ENCODE data around the gene CARMIL1.

CARMIL1 gene

DNA sequence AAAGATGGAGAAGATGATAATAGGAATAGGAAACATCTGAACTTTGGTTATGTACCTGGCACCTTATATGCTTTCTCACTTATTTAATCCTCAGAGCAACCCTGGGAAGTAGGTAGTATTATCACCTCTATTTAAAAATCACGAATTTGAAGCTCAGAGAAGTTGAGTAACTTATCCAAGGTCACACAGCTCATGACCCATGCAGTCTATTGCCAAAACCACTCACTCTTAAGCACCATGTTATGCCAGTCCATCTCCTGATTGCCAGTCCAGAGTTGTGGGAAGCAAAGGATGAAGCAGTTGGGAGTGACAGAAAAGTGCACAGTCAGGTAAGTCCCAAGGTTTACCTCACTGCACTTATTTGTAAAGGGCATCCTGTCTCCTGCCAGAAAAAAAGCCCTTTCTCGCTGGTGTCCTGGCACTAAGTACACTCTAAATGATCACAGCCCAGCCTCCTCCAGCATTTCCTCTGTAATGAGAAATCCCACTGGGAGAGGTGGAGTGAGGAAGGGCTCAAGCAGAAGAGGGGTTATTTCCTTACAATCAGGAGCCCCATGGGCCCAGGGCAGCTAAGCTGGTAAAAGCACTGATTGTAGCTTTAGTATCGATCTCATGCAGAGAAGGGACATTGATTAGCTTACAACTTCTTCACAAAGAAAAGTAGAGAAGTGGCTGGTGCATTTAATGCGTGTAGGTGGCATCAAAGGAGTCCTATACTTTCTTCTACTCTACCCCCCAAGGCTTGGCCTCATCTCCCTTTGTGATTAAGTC lies 351.5 kb downstream of the CARMIL1 start:
- DNase-seq, result no peak

DNA sequence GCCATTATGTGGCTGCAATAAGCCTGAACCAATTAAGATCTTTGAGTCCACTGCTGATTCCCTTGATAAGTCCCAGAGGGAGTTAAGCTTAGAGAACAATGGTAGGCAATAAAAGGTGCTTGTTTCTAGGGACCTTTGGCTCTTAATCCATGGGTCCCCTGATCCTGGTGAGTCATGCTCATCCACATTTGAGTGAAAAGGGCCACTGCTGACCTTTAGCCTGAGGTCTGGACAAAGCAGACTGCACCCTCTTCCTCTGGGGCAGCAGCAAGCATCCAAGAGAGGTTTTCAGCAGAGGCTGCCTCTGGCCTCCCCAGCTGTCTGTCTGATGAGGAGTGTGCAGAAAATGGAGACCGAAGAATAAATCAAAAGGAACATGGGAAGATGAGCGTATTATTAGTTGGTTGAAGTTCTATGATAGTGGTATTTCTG lies 356.7 kb downstream of the CARMIL1 start:
- no peak for DNase-seq

DNA sequence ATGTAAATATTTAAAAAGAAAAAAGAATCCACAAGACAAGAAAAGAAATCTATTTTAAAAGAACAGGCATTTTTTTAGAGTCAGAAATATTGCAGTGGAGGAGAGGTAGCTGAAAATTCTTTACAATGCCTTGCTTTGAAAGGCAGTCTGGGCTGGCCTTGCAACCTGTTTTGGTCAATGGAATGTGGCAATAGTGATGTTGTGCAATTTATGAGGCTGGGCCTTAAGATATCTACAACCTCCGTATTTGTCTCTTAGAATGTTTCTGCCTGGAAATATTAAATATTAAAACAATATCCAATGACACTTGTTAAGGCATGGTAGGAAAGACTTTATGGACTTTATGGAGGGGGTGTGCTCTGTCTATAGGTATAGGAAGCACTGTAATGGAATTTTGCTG lies 358.0 kb downstream of the CARMIL1 start:
- DNase-seq, result no peak

GRCh38 chr6:25637960-25638434 lies 358.8 kb downstream of the CARMIL1 start:
- DNase-seq, result no peak

DNA sequence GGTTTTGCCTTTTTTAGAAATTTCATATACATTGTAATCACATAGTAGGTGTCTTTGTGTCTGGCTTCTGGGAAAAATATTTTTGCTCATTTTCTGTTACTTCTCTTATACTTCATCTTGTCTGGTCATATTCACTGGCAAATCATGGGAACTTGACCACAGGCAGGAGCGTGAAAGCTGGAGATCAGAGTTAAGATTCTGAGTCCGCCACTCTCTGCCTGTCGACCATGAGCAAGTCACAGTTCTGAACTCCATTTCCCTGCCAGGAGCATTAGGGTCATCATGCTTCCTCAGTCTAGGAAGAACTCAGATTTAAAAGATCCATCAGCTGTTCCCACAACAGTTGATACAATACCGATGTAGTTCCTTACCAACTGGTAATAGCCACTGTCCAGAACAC lies 360.5 kb downstream of the CARMIL1 start:
- DNase-seq, result no peak

DNA sequence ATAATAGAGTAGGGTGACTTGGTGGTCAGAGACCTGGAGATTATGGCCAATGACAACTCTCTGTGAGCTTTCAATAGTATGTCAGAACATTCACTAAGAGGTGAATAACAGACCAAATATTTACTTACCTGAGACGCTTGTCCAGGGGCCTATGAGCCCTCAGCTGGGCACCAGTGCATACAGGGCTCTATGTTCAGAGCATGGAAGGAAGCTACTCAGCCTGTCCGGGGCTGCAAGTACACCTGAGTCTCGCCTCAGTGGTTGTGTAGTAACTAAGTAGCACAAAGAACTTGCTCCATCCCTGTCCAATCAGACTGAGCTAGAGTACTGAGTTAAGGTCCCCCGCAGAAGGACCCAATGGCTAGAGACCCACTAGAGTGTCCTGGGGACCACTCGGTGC lies 361.3 kb downstream of the CARMIL1 start:
- no peak for DNase-seq

GRCh38 chr6:25640891-25641290 lies 361.7 kb downstream of the CARMIL1 start:
- DNase-seq, result no peak

DNA sequence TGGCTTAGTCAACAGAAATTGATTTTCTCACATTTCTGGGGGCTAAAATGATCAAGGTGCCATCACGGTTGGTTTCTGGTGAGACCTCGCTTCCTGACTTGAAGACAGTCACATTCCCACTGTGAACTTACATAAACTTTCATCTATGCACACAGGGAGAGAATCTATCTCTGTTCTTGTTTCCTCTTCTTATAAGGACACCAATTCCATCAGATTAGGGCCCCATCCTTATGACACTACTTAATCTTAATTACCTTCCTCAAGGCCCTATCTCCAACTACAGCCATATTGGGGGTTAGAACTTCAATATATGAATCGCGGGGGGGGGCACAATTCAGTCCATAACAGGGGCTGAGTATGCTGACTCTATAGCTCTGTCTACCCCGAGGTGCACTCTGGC lies 362.2 kb downstream of the CARMIL1 start:
- no peak for DNase-seq

DNA sequence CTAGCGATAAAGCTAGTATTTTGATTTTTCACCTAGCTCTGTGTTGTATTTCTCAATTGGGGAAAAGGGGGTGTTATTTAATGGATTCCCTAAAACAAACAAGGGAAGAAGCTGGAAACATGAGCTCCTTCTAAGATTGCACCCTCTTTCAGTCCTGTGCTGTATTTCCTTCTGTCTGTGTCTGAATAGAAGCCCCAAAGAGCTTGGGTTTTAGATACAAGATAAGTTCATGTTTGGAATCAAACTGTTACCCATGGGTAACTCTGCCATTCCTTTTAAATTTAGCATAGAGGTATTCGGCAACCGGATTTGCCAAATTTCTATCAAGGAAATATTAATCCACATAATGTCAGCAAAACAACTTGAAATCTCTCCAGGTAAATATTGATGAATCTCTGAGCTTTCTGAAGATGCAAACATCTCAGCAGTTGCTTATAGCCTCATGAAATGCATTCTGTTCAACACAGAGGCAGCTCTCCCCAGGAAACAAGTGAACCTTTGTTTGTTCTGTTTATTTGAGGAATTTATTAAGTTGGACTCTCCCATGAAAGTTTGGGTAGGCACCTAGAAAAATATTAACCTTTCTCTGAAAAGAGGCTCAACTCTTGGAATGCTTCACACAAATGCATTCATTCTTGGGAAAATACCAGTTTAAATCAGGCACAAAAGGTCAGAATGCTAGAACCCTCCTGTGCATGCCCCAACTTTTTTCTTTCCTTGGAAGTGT lies 362.9 kb downstream of the CARMIL1 start:
- DNase-seq, result no peak

- DNase-seq, result no peak
Observed at GRCh38 chr6:25642667-25643328, 363.6 kb downstream of the CARMIL1 start.

- no peak for DNase-seq
Observed at GRCh38 chr6:25645916-25646315, 366.7 kb downstream of the CARMIL1 start.

DNA sequence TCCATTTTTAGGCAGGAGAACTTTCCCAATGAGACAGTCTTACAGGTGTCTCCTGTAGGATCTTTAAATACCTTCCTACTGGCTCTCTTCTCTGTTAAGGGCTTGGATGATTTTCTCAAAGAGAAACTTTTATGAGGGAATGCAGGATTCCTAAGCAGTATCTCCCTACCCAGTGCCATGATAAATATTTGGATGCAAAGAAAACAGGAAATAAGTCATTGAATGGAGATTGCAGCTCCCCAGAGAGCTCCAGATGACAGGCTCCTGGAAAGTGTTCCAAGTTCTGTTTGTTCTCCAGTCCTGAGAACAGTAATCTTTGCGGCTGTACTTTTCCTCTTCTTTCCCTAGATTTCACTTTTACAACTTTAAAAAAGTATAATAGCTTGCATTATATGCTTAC lies 370.4 kb downstream of the CARMIL1 start:
- no peak for DNase-seq

- DNase-seq, result peak; percentile 29
Observed at GRCh38 chr6:25652007-25652515, 372.9 kb downstream of the CARMIL1 start, which contains the start of gene SCGN. TSS of gene SCGN (plus strand) at chr6:25652215. CDS start at chr6:25652404, 189 bp downstream.

GRCh38 chr6:25655723-25656122 lies 376.5 kb downstream of the CARMIL1 start:
- no peak for DNase-seq

DNA sequence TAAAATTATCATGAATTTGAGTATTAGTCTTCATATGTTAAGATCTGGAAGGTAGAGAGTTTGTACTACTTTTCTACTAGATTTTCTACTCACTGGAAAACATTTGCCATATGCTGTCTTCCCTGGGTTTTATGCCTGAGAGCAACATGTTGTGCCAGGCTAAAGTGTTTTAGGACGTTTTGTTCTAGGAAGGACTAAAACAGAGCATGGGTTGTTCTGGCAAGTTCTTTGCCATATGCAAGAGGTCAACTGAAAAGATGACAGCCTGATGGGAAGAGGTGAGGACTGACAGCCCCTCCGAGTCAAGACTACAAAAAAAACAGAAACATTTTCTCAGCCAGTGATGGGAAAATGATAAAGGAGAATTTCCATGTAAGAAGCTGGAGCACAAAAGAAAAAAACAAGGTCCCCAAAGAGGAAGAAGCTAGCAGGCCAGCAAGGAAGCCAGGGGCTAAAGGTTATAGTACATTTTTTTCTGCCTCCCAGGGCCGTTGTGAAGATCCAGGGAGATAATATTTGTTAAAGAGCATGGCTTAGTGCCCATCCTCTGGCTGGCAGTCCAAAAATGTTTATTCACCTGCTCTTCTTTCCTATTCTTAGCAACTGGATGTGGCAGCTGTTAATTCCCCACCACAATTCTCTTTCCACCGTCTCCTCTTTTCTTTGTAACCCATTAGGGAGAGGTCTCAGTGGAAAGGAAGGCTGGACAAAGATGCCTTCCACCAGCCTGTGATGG lies 380.6 kb downstream of the CARMIL1 start:
- no peak for DNase-seq

GRCh38 chr6:25660512-25660911 lies 381.3 kb downstream of the CARMIL1 start:
- no peak for DNase-seq

GRCh38 chr6:25661129-25661779 lies 382.1 kb downstream of the CARMIL1 start:
- DNase-seq, result no peak

DNA sequence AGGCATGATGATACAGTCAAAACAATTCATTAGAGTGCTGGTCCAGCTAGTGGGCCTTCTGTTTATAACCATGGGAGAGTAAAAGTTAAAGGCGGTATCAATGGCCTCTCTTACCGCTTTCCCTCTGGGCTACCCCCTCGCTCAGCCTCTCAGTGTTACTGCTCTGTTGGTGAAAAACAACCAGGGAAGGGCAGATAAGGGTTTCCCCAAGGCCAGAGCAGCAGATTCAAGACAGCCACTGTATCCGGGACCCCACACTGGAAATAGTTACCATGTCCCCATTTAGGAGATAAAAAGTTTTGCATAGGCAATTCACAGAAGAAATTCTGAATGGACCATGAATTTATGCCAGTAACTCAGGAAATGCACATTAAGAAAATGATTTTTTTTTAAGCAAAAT lies 386.3 kb downstream of the CARMIL1 start:
- no peak for DNase-seq

DNA sequence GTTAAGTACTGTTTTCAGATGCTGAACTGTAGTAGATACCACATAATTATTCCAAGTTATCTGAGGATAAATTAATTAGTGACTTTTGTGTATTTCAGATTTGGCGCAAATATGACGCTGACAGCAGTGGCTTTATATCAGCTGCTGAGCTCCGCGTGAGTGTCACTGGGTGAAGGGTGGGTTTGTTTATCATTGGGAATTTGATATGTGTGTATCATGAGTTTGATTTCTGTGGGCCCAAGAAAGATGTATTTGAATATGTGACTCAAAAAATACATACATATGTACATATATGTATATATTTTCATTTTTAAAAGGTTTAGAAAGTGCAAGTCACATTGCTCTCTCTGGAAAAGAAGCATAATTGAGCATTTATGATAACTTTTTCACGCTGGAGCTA lies 390.2 kb downstream of the CARMIL1 start:
- no peak for DNase-seq
